ENCODE results near the gene TSPAN32. TPM values are rescaled to one million over a fixed set of nuclear protein-coding genes. Genes with fewer than 3 reads are reported as not detected.

TSPAN32 gene
- polyA plus RNA-seq, 3 donors, result 1.6 to 2.7 (median 2.6) TPM

- no peak for DNase-seq (ENCODE audit: extremely low read depth in 1 of 11, low read depth in 9 of 11, low spot score in 4 of 11)
Measured at GRCh38 chr11:2265854-2266585, 35.8 kb upstream of the TSPAN32 start.

GRCh38 chr11:2266586-2267305 lies 35.1 kb upstream of the TSPAN32 start:
- DNase-seq (ENCODE audit: extremely low read depth in 1 of 11, low read depth in 9 of 11, low spot score in 4 of 11), result no peak

GRCh38 chr11:2267306-2267850 lies 34.4 kb upstream of the TSPAN32 start:
- no peak for DNase-seq (ENCODE audit: extremely low read depth in 1 of 11, low read depth in 9 of 11, low spot score in 4 of 11)

- no peak for DNase-seq (ENCODE audit: extremely low read depth in 1 of 11, low read depth in 9 of 11, low spot score in 4 of 11)
Measured at GRCh38 chr11:2267851-2268728, 33.7 kb upstream of the TSPAN32 start.

- peak in 2 of 11 donors; percentile 28 to 42 for DNase-seq (ENCODE audit: extremely low read depth in 1 of 11, low read depth in 9 of 11, low spot score in 4 of 11)
Measured at GRCh38 chr11:2268729-2269600, 32.8 kb upstream of the TSPAN32 start.

GRCh38 chr11:2269601-2270321 lies 32.1 kb upstream of the TSPAN32 start:
- DNase-seq (ENCODE audit: extremely low read depth in 1 of 11, low read depth in 9 of 11, low spot score in 4 of 11), result peak in 6 of 11 donors; percentile 60 to 73 (median 70)

GRCh38 chr11:2270322-2271076 lies 31.3 kb upstream of the TSPAN32 start, which contains the start of gene ASCL2:
TSS of gene ASCL2 (minus strand) at chr11:2270588. CDS start at chr11:2270332, 256 bp downstream.
- DNase-seq (ENCODE audit: extremely low read depth in 1 of 11, low read depth in 9 of 11, low spot score in 4 of 11), result no peak

- DNase-seq (ENCODE audit: extremely low read depth in 1 of 11, low read depth in 9 of 11, low spot score in 4 of 11), result no peak
Measured at GRCh38 chr11:2271077-2271326, 30.8 kb upstream of the TSPAN32 start.

- no peak for DNase-seq (ENCODE audit: extremely low read depth in 1 of 11, low read depth in 9 of 11, low spot score in 4 of 11)
Measured at GRCh38 chr11:2271327-2272227, 30.2 kb upstream of the TSPAN32 start.

GRCh38 chr11:2272228-2272945 lies 29.4 kb upstream of the TSPAN32 start:
- DNase-seq (ENCODE audit: extremely low read depth in 1 of 11, low read depth in 9 of 11, low spot score in 4 of 11), result no peak

GRCh38 chr11:2272946-2273280 lies 28.9 kb upstream of the TSPAN32 start:
- no peak for DNase-seq (ENCODE audit: extremely low read depth in 1 of 11, low read depth in 9 of 11, low spot score in 4 of 11)

- DNase-seq (ENCODE audit: extremely low read depth in 1 of 11, low read depth in 9 of 11, low spot score in 4 of 11), result no peak
Measured at GRCh38 chr11:2273311-2273710, 28.5 kb upstream of the TSPAN32 start.

GRCh38 chr11:2273771-2274170 lies 28.0 kb upstream of the TSPAN32 start:
- DNase-seq (ENCODE audit: extremely low read depth in 1 of 11, low read depth in 9 of 11, low spot score in 4 of 11), result no peak

GRCh38 chr11:2275334-2276279 lies 26.2 kb upstream of the TSPAN32 start:
- DNase-seq (ENCODE audit: extremely low read depth in 1 of 11, low read depth in 9 of 11, low spot score in 4 of 11), result no peak

Measured in renal cortex interstitium (tissue), 11 donors.